H9 (cell line): ENCODE measurements around the gene EXOSC10. TPM values are rescaled to one million over a fixed set of nuclear protein-coding genes. Genes with fewer than 3 reads are reported as not detected.
"Not testable (repeated sequence)": the region's sequence is repeated elsewhere in the genome, so short reads cannot be mapped to it uniquely, and the experiment has no call there.

Experiments used
- DNase-seq: peaks from one replicate; pipeline ENCODE4 v3.0.0-alpha.2; 2017
- H2AFZ ChIP-seq: one replicate; pipeline ENCODE4 v1.6.1; 2013; ENCODE audit warnings: mild to moderate bottlenecking, low read length, control low read depth, moderate library complexity
- H2AK5ac ChIP-seq: 2 replicates; pipeline ENCODE4 v1.6.1; 2013; ENCODE audit warnings: low read length, control low read depth, mixed read lengths; ENCODE audit not compliant: insufficient read length
- H2BK120ac ChIP-seq: one replicate; pipeline ENCODE4 v1.6.1; 2013; ENCODE audit warnings: low read depth, mild to moderate bottlenecking, low read length, control low read depth, inconsistent platforms; ENCODE audit not compliant: poor library complexity, severe bottlenecking
- H2BK12ac ChIP-seq: 2 replicates; pipeline ENCODE4 v1.6.1; 2013; ENCODE audit warnings: low read length, control low read depth, mixed read lengths, low read depth; ENCODE audit not compliant: insufficient read length
- H2BK15ac ChIP-seq: 2 replicates; pipeline ENCODE4 v1.6.1; 2013; ENCODE audit warnings: low read depth, low read length, control low read depth
- H2BK20ac ChIP-seq: one replicate; pipeline ENCODE4 v1.6.1; 2013; ENCODE audit warnings: low read depth, mild to moderate bottlenecking, low read length, control low read depth, inconsistent platforms; ENCODE audit not compliant: poor library complexity, severe bottlenecking
- H2BK5ac ChIP-seq: 2 replicates; pipeline ENCODE4 v1.6.1; 2013; ENCODE audit warnings: low read length, control low read depth, mixed read lengths; ENCODE audit not compliant: insufficient read length
- H3K14ac ChIP-seq: 2 replicates; pipeline ENCODE4 v1.6.1; 2013; ENCODE audit warnings: low read length, control low read depth; ENCODE audit not compliant: insufficient read depth
- H3K18ac ChIP-seq: 2 replicates; pipeline ENCODE4 v1.6.1; 2013; ENCODE audit warnings: low read depth, mild to moderate bottlenecking, mixed read lengths, low read length, control low read depth; ENCODE audit not compliant: insufficient read length
- H3K23ac ChIP-seq: 2 replicates; pipeline ENCODE4 v1.6.1; 2013; ENCODE audit warnings: low read length, control low read depth, mixed read lengths, low read depth; ENCODE audit not compliant: insufficient read length
- H3K23me2 ChIP-seq: 2 replicates; pipeline ENCODE4 v1.6.1; 2013; ENCODE audit warnings: low read depth, mild to moderate bottlenecking, mixed read lengths, low read length, control low read depth; ENCODE audit not compliant: insufficient read length, poor library complexity, severe bottlenecking
- H3K27ac ChIP-seq: 2 replicates; pipeline ENCODE4 v1.5.1; 2013; ENCODE audit warnings: low read length, control low read depth, mixed read lengths, low read depth; ENCODE audit not compliant: insufficient read length
- H3K27me3 ChIP-seq: 2 replicates; pipeline ENCODE4 v1.6.1; 2013; ENCODE audit warnings: low read length, control low read depth, inconsistent platforms; ENCODE audit not compliant: insufficient read depth
- H3K4ac ChIP-seq: 2 replicates; pipeline ENCODE4 v1.6.1; 2013; ENCODE audit warnings: low read depth, mild to moderate bottlenecking, control low read depth, inconsistent platforms, low read length, moderate library complexity
- H3K4me1 ChIP-seq: 2 replicates; pipeline ENCODE4 v1.6.1; 2013; ENCODE audit warnings: low read length, control low read depth, inconsistent platforms; ENCODE audit not compliant: insufficient read depth
- H3K4me2 ChIP-seq: 2 replicates; pipeline ENCODE4 v1.6.1; 2013; ENCODE audit warnings: low read length, control low read depth, mixed read lengths; ENCODE audit not compliant: insufficient read length, insufficient read depth
- H3K56ac ChIP-seq: 2 replicates; pipeline ENCODE4 v1.6.1; 2013; ENCODE audit warnings: low read depth, mild to moderate bottlenecking, mixed read lengths, low read length, control low read depth; ENCODE audit not compliant: insufficient read length
- H3K79me1 ChIP-seq: 2 replicates; pipeline ENCODE4 v1.6.1; 2013; ENCODE audit warnings: low read depth, mild to moderate bottlenecking, moderate library complexity, low read length, control low read depth, inconsistent platforms; ENCODE audit not compliant: insufficient read depth, poor library complexity, severe bottlenecking
- H3K79me2 ChIP-seq: 2 replicates; pipeline ENCODE4 v1.6.1; 2013; ENCODE audit warnings: low read length, control low read depth, inconsistent platforms; ENCODE audit not compliant: insufficient read depth
- H3K9ac ChIP-seq: 2 replicates; pipeline ENCODE4 v1.6.1; 2013; ENCODE audit warnings: low read length, control low read depth, mixed read lengths; ENCODE audit not compliant: insufficient read length; ENCODE audit errors: extremely low read depth
- H3K9me3 ChIP-seq: one replicate; pipeline ENCODE4 v1.6.1; 2013; ENCODE audit warnings: low read depth, low read length, inconsistent platforms; ENCODE audit not compliant: control insufficient read depth
- H3T11ph ChIP-seq: one replicate; pipeline ENCODE4 v1.6.1; 2013; ENCODE audit warnings: mild to moderate bottlenecking, low read length, control low read depth, inconsistent platforms
- H4K20me1 ChIP-seq: one replicate; pipeline ENCODE4 v1.6.1; 2013; ENCODE audit not compliant: control insufficient read depth, insufficient read length, insufficient read depth
- H4K5ac ChIP-seq: 2 replicates; pipeline ENCODE4 v1.6.1; 2013; ENCODE audit warnings: low read depth, mild to moderate bottlenecking, mixed read lengths, low read length, control low read depth; ENCODE audit not compliant: insufficient read length
- H4K8ac ChIP-seq: replicated peaks from 2 replicates; pipeline ENCODE4 v1.6.1; 2013; ENCODE audit warnings: low read length, control low read depth, mixed read lengths, low read depth; ENCODE audit not compliant: insufficient read length
- H4K91ac ChIP-seq: 2 replicates; pipeline ENCODE4 v1.6.1; 2013; ENCODE audit warnings: low read depth, mild to moderate bottlenecking, moderate library complexity, mixed read lengths, low read length, control low read depth; ENCODE audit not compliant: insufficient read length
- H3K27ac Mint-ChIP-seq, 3 experiments: 2 replicates in 2 of 3; 3 replicates in 1 of 3; pipeline ENCODE4 v1.8.0; 2020 to 2021; ENCODE audit warnings: mixed read lengths in 3 of 3, mild to moderate bottlenecking in 1 of 3, moderate library complexity in 1 of 3
- H3K27me3 Mint-ChIP-seq: 2 replicates; pipeline ENCODE4 v1.8.0; 2021; ENCODE audit warnings: low read depth, mild to moderate bottlenecking, moderate library complexity, mixed read lengths
- H3K36me3 Mint-ChIP-seq, 3 experiments: 2 replicates in 2 of 3; 3 replicates in 1 of 3; pipeline ENCODE4 v1.8.0; 2020 to 2021; ENCODE audit warnings: low read depth in 3 of 3, mixed read lengths in 3 of 3; ENCODE audit not compliant: insufficient read depth in 1 of 3
- H3K4me1 Mint-ChIP-seq, 2 experiments: 2 replicates each; pipeline ENCODE4 v1.8.0; 2020; ENCODE audit warnings: mixed read lengths in 2 of 2
- H3K4me3 Mint-ChIP-seq, 2 experiments: 2 replicates in 1 of 2; 3 replicates in 1 of 2; pipeline ENCODE4 v1.8.0; 2020 to 2021; ENCODE audit warnings: mild to moderate bottlenecking in 2 of 2, mixed read lengths in 2 of 2, moderate library complexity in 1 of 2
- H3K9me3 Mint-ChIP-seq, 2 experiments: 2 replicates in 1 of 2; 3 replicates in 1 of 2; pipeline ENCODE4 v1.8.0; 2020; ENCODE audit warnings: mild to moderate bottlenecking in 2 of 2, mixed read lengths in 2 of 2, moderate library complexity in 1 of 2
- CTCF ChIP-seq: fragments of 200-600 bp; sonication (generic); conservative IDR thresholded peaks from 3 replicates; pipeline ENCODE4 v1.8.0; 2021; ENCODE audit warnings: antibody characterized with exemption, mild to moderate bottlenecking
- WGBS: extraction: QIAGEN DNeasy Blood & Tissue Kit; methylation state at CpG from one replicate; pipeline ENCODE4 v1.1.7; 2013; ENCODE audit warnings: missing lambda C conversion rate, low lambda C conversion rate, mixed read lengths; ENCODE audit not compliant: insufficient read length; ENCODE audit errors: extremely low coverage; 5-methylcytosine and 5-hydroxymethylcytosine counted together
- total RNA-seq: library from RNA; stranded (reverse); gene quantifications from 2 replicates; pipeline ENCODE4 v1.2.1, GENCODE V29; 2021

The EXOSC10 gene
- total RNA-seq, 1 experiment from 2014 or later = 83.4 TPM

- Histone ChIP-seq H4K8ac (no peak overlapping the region), H3K27me3 (no peaks in the 10 kb centered on the region), H4K20me1 (no peaks in the 10 kb centered on the region), H3K4me1 (no peaks in the 10 kb centered on the region), H2BK20ac (no peak overlapping the region), H2BK12ac (no peak overlapping the region), H2AK5ac (no peak overlapping the region), H3K79me1 (no peaks in the 10 kb centered on the region), H3K4me2 (no peak overlapping the region), H3K79me2 (no peaks in the 10 kb centered on the region), H3K56ac (no peak overlapping the region), H2BK5ac (no peak overlapping the region), H2BK15ac (no peak overlapping the region), H2BK120ac (no peak overlapping the region), H2AFZ (no peak overlapping the region), H3K23ac (no peak overlapping the region), H3T11ph (no peak overlapping the region), H4K91ac (no peak overlapping the region), H4K5ac (no peak overlapping the region), H3K27ac (no peak overlapping the region), H3K9ac (no peak overlapping the region), H3K18ac (no peak overlapping the region), H3K23me2 (no peaks in the 10 kb centered on the region), H3K14ac (no peak overlapping the region), H3K4ac (no peak overlapping the region), H3K9me3 (no peaks in the 10 kb centered on the region)
- no CpG with 5 or more reads among the region's 6 CpGs for WGBS
- H3K36me3 Mint-ChIP-seq = peaks cover 6 to 31% (median 25%) of the 10 kb centered on the region in 3 experiments; a peak in 5 of 7 replicates
- H3K27ac Mint-ChIP-seq = peak overlapping the region in 1 of 3 experiments; percentile 63; a peak in 2 of 7 replicates
- H3K27me3 Mint-ChIP-seq = no peaks in the 10 kb centered on the region
- H3K4me3 Mint-ChIP-seq = no peak overlapping the region; a peak in 1 of 5 replicates
- DNase-seq = no peak
- no peaks in the 10 kb centered on the region for H3K9me3 Mint-ChIP-seq
- peaks cover 3 to 4% of the 10 kb centered on the region in 2 experiments; a peak in 3 of 4 replicates for H3K4me1 Mint-ChIP-seq
- no peak for TF ChIP-seq CTCF
These were observed 1.7 kb upstream of the EXOSC10 start for GRCh38 chr1:11101347-11101746.

GRCh38 chr1:11100806-11101205 is 1.1 kb upstream of the EXOSC10 start:
- H3K79me2 ChIP-seq, H3K4me1 ChIP-seq, H2BK5ac ChIP-seq, H4K20me1 ChIP-seq, H3K23ac ChIP-seq, H2AK5ac ChIP-seq, H4K91ac ChIP-seq, H3K4me3 Mint-ChIP-seq, H3K9ac ChIP-seq, DNase-seq, H3K9me3 Mint-ChIP-seq, H4K8ac ChIP-seq, H3T11ph ChIP-seq, H2AFZ ChIP-seq, H4K5ac ChIP-seq, H3K27ac Mint-ChIP-seq, H3K79me1 ChIP-seq, H3K27ac ChIP-seq, H2BK12ac ChIP-seq, H3K4me1 Mint-ChIP-seq, H2BK15ac ChIP-seq, H2BK20ac ChIP-seq, H3K4me2 ChIP-seq, H3K23me2 ChIP-seq, H3K4ac ChIP-seq, H3K27me3 ChIP-seq, H3K27me3 Mint-ChIP-seq, H3K18ac ChIP-seq, H2BK120ac ChIP-seq, H3K56ac ChIP-seq, H3K9me3 ChIP-seq, H3K14ac ChIP-seq: not testable (repeated sequence)
- H3K36me3 Mint-ChIP-seq = peaks cover 5 to 31% (median 25%) of the 10 kb centered on the region in 3 experiments; a peak in 6 of 7 replicates
- WGBS = no CpG with 5 or more reads among the region's 17 CpGs
